HUES48 (cell line): Measurements from ENCODE around the gene RPL36AL.
"Not testable (repeated sequence)": the region's sequence is repeated elsewhere in the genome, so short reads cannot be mapped to it uniquely, and the experiment has no call there.

ENCODE experiments used
- H3K27ac ChIP-seq: one replicate; pipeline ENCODE4 v1.7.0; 2013; ENCODE audit warnings: low read depth, low read length, inconsistent platforms
- H3K27me3 ChIP-seq: 2 replicates; pipeline ENCODE4 v1.6.1; 2013; ENCODE audit warnings: mild to moderate bottlenecking, low read length; ENCODE audit not compliant: control insufficient read depth, insufficient read depth
- H3K36me3 ChIP-seq: 2 replicates; pipeline ENCODE4 v1.6.1; 2013; ENCODE audit warnings: low read length; ENCODE audit not compliant: control insufficient read depth, insufficient read depth
- H3K4me1 ChIP-seq: 2 replicates; pipeline ENCODE4 v1.6.1; 2013; ENCODE audit warnings: mild to moderate bottlenecking, low read length; ENCODE audit not compliant: control insufficient read depth, insufficient read depth
- H3K4me3 ChIP-seq: 2 replicates; pipeline ENCODE4 v1.5.1; 2013; ENCODE audit warnings: mild to moderate bottlenecking, low read depth, low read length
- H3K9ac ChIP-seq: 2 replicates; pipeline ENCODE4 v1.6.1; 2013; ENCODE audit warnings: mild to moderate bottlenecking, low read depth, low read length, moderate library complexity
- H3K9me3 ChIP-seq: 2 replicates; pipeline ENCODE4 v1.6.1; 2013; ENCODE audit warnings: low read length; ENCODE audit not compliant: control insufficient read depth, insufficient read depth

RPL36AL gene

GRCh38 chr14:49634547-49635334 lies 14.3 kb upstream of the RPL36AL start, which contains the start of gene DNAAF2:
Gene DNAAF2, minus strand, starts transcription at chr14:49635244. Its CDS starts 95 bp downstream, at chr14:49635149.
- Histone ChIP-seq H3K4me3 (peak within 1 kb of the TSS; percentile 85), H3K9me3 (no peaks in the 10 kb centered on the region), H3K36me3 (peaks cover 36% of the 10 kb centered on the region), H3K27ac (peak within 1 kb of the TSS; percentile 99), H3K4me1 (peaks cover 5% of the 10 kb centered on the region), H3K9ac (peak within 1 kb of the TSS; percentile 95), H3K27me3 (no peaks in the 10 kb centered on the region)

DNA sequence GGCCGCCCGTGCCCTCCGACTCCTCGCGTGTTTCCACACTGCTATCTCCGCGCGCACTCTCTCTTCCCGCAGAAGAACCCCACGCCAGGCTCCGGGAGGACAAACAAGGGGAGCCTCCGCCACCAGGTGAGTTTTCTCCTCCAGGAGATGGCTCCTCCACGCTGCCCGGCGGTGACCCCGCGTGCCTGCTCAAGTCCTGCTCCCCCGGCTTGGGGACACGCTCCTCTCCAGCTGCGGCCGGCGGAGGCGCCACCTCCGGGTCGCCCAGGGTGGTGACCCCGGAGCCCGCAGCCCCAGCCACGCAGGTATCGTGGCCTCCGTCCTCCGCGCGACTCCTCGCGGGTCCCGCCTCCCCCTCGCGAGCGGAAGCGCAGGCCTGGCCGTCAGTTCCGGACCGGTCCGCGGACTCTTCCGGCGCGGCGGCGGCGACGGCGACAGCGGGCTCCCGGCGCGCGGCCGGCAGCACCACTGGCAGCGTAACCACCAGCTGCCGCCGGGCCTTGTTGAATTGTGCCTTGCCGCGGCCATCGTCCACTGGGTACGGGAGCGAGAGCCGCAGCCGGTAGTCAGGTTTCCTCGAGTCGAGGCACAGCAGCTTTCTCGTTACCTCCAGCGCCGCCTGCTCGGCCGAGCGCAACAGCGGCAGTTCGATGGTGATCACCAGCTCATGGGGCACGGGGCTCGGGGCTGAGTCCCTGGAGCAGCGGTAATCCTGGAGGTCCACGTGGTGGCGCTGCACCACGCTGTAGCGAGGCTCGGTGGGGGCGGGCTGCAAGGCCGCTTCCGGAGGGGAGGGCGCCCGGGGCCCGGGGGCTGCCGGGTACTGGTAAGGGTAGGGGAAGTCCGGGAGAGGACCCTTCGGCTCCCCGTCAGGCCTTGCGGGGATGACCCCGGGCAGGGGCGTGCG lies 13.5 kb upstream of the RPL36AL start:
- H3K4me3 ChIP-seq: peak overlapping the region; percentile 85
- H3K27ac ChIP-seq: peak overlapping the region; percentile 99
- peaks cover 5% of the 10 kb centered on the region for H3K4me1 ChIP-seq
- H3K9ac ChIP-seq: peak overlapping the region; percentile 95
- no peaks in the 10 kb centered on the region for H3K9me3 ChIP-seq
- no peaks in the 10 kb centered on the region for H3K27me3 ChIP-seq
- peaks cover 34% of the 10 kb centered on the region for H3K36me3 ChIP-seq

- Histone ChIP-seq H3K27ac (no peak overlapping the region), H3K9ac (no peak overlapping the region), H3K4me1 (peaks cover 13% of the 10 kb centered on the region), H3K9me3 (no peaks in the 10 kb centered on the region), H3K27me3 (no peaks in the 10 kb centered on the region), H3K36me3 (peaks cover 53% of the 10 kb centered on the region), H3K4me3 (no peak overlapping the region)
Observed at GRCh38 chr14:49623941-49624839, 3.8 kb upstream of the RPL36AL start.

GRCh38 chr14:49623387-49623786 lies 3.0 kb upstream of the RPL36AL start:
- peaks cover 17% of the 10 kb centered on the region for H3K4me1 ChIP-seq
- no peak overlapping the region for H3K27ac ChIP-seq
- H3K4me3 ChIP-seq: no peak overlapping the region
- H3K9me3 ChIP-seq: no peaks in the 10 kb centered on the region
- H3K27me3 ChIP-seq: no peaks in the 10 kb centered on the region
- no peak overlapping the region for H3K9ac ChIP-seq
- peaks cover 58% of the 10 kb centered on the region for H3K36me3 ChIP-seq

GRCh38 chr14:49622022-49622607 lies 1.7 kb upstream of the RPL36AL start:
- Histone ChIP-seq H3K9ac (no peak overlapping the region), H3K27ac (no peak overlapping the region), H3K27me3 (no peaks in the 10 kb centered on the region), H3K36me3 (peaks cover 58% of the 10 kb centered on the region), H3K9me3 (no peaks in the 10 kb centered on the region), H3K4me3 (peak overlapping the region; percentile 99), H3K4me1 (peaks cover 17% of the 10 kb centered on the region)

GRCh38 chr14:49621114-49621881 lies 872 bp upstream of the RPL36AL start:
- peaks cover 17% of the 10 kb centered on the region for H3K4me1 ChIP-seq
- H3K27me3 ChIP-seq: no peaks in the 10 kb centered on the region
- peak overlapping the region; percentile 99 for H3K4me3 ChIP-seq
- no peaks in the 10 kb centered on the region for H3K9me3 ChIP-seq
- H3K27ac ChIP-seq: no peak overlapping the region
- peaks cover 50% of the 10 kb centered on the region for H3K36me3 ChIP-seq
- peak overlapping the region; percentile 46; the same call in 1 of the 2 replicates for H3K9ac ChIP-seq

DNA sequence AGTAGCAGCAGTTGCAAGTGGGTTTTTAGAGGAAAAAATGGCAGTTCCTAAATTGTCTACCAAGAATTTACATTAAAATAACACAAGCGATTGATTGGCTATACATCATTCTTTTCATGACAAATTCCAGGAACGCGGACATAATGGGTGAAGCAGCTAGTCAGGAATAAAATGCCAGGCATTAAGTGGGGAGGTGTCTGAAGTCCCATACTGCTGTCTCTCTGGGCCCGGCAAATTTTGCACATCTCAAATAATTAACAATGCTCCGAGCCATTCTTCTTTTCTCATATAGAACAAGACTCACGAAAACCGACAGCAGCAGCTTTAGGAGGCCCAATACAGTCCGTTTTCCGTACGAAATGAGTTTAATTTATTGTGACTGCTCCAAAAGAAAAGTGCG lies 696 bp downstream of the RPL36AL start:
- Histone ChIP-seq H3K4me1 (peaks cover 17% of the 10 kb centered on the region), H3K36me3 (peaks cover 34% of the 10 kb centered on the region), H3K9ac (peak overlapping the region; percentile 95), H3K4me3 (peak overlapping the region; percentile 99), H3K27ac (peak overlapping the region; percentile 94), H3K9me3 (no peaks in the 10 kb centered on the region), H3K27me3 (no peaks in the 10 kb centered on the region)

DNA sequence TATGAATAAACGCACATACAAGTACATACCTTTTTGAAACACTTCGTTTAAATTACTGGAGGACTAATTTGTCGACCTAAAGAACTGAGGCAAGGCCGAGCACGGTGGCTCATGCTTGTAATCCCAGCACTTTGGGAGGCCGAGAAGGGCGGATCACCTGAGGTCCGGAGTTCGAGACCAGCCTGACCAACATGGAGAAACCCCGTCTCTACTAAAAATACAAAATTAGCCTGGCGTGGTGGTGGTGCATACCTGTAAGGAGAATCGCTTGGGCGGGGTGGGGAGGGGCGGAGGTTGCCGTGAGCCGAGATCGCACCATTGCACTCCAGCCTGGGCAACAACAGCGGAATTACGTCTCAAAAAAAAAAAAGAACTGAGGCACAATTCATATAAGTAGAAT lies 1.2 kb downstream of the RPL36AL start:
- Histone ChIP-seq H3K36me3 (peaks cover 34% of the 10 kb centered on the region), H3K4me3 (peak overlapping the region; percentile 99), H3K4me1 (peaks cover 17% of the 10 kb centered on the region), H3K27ac (peak overlapping the region; percentile 94), H3K9ac (peak overlapping the region; percentile 95; the same call in 1 of the 2 replicates)
- H3K9me3 ChIP-seq, H3K27me3 ChIP-seq: not testable (repeated sequence)

GRCh38 chr14:49617852-49618519 lies 2.4 kb downstream of the RPL36AL start:
- Histone ChIP-seq H3K27me3 (no peaks in the 10 kb centered on the region), H3K27ac (no peak overlapping the region), H3K4me1 (peaks cover 15% of the 10 kb centered on the region), H3K4me3 (no peak overlapping the region), H3K9me3 (no peaks in the 10 kb centered on the region), H3K9ac (no peak overlapping the region), H3K36me3 (peaks cover 34% of the 10 kb centered on the region)
